Umbilical cord (tissue), 2 donors: ENCODE measurements around the gene SELENOO. TPM values are rescaled to one million over a fixed set of nuclear protein-coding genes. Genes with fewer than 3 reads are reported as not detected.
A peak's percentile ranks its signal among the peaks of the same experiment; 100 is the strongest.

Source experiments
- DNase-seq: peaks from one replicate; pipeline ENCODE4 v3.0.0-alpha.2; 2015; ENCODE audit warnings: low spot score
- total RNA-seq: library from RNA; depleted of rRNA; stranded (reverse); fragments of >200 nt; gene quantifications from one replicate; pipeline ENCODE4 v1.2.3, GENCODE V29; 2014; ENCODE audit warnings: low replicate concordance; ENCODE audit not compliant: insufficient read depth

The SELENOO gene
- total RNA-seq, 1 donor from 2014 or later, result 6.3 TPM

- DNase-seq, result no peak
Observed at GRCh38 chr22:50171965-50172421, 28.8 kb upstream of the SELENOO start.

DNA sequence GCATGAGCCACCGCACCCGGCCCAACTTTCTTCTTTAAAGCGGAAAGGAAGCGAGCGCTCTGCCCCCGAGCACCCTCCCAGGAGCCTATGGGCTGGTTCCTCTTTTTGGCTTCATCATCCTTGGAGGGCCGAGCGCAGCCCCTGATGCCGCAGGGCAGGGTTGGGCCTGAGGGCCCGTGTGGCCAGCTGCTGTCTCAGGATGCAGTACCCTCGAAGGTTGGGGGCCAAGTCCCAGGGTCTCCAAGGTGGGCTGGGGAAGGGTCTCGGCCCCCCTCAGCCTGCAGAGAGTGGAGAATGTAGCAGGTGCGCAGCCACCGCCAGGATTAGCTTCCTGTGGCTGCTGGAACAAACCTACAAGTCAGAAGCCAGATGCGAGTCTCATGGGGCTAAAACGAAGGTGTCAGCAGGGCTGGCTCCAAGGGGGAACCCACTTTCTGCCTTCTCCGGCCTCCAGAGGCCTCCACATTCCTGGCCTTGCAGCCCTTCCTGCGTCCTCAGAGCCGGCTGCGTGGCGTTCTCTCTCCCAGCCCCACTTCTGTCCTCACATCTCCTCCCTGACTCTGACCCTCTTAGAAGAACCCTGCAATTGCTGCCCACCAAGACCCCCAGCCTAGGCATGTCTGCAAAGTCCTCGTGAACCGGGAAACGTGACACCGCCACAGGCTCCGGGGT is 27.4 kb upstream of the SELENOO start:
- DNase-seq, result no peak

DNA sequence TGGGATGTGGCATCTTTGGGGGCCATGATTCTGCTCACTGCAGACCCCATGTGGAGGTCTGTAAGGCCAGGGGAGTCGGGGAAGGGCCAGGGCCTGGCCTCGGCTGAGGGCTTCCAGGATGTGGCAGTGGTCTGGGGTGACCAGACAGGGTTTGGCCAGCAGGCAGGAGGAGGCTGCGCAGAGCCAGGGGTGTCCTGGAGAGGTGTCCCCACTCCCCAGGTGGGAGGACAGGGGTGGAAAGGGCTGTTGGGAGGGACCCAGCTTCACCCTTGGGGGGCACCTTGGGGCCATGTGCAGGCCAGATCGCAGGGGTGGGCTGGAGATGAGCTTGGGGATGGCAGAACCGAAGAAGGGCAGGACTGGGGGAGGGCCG is 26.8 kb upstream of the SELENOO start:
- no peak for DNase-seq

DNA sequence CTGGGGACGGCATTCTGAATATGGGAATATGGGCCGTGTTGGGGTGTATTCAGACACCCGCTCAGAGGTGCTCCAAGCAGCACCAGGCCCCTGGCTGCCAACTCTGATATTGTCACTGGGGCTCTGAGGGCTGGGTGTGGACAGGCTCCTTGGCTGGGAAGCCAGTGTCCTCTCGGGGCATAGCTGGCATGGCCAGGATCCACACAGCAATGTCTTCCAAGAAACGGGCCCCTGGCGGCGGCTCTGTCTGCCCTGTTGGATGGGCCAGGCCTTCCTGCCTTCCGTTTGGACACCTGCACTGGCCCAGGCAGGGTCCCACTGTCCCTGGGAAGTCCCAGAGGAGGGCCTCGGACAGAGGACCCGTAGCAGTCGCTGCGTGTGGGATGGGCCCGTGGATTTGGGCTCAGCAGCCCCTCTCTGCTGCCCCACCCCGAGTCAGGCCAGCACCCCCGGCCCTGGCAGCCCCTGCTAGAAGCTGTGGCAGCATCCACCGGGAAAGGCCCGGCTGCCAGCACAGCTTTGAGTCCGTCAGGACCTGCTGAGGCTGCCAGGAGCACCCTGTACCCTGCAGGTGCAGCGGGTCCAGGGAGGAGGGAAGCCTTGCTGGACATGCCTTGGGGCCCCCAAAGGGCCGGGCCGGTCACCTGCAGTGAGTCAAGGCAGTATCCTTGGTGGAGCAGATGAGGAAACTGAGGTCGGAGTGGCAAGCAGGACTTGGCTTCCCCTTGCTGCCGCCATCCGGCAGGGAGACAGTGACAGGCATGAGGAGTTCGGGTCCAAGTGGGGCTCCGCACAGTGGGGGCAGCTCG is 26.2 kb upstream of the SELENOO start:
- DNase-seq, result no peak

GRCh38 chr22:50175191-50175461 is 25.7 kb upstream of the SELENOO start:
- DNase-seq, result no peak

- peak; percentile 31 for DNase-seq
Observed at GRCh38 chr22:50175921-50176849, 24.6 kb upstream of the SELENOO start.

- no peak for DNase-seq
Observed at GRCh38 chr22:50176850-50177536, 23.8 kb upstream of the SELENOO start.

DNA sequence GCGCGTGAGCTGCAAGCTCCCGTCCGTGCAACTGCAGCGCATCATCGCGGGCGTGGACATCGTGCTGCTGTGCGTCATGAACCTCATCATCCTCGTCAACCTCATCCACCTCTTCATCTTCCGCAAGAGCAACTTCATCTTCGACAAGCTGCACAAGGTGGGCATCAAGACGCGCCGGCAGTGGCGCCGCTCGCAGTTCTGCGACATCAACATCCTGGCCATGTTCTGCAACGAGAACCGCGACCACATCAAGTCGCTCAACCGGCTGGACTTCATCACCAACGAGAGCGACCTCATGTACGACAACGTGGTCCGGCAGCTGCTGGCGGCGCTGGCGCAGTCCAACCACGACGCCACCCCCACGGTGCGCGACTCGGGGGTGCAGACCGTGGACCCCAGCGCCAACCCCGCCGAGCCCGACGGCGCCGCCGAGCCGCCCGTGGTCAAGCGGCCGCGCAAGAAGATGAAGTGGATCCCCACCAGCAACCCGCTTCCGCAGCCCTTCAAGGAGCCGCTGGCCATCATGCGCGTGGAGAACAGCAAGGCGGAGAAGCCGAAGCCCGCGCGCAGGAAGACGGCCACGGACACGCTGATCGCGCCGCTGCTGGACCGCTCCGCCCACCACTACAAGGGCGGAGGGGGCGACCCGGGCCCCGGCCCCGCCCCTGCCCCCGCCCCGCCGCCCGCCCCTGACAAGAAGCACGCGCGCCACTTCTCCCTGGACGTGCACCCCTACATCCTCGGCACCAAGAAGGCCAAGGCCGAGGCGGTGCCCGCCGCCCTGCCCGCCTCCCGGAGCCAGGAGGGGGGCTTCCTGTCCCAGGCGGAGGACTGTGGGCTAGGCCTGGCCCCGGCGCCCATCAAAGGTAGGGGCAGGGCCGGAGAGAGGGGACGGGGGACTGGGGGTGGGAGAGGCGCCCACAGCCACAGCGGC is 23.0 kb upstream of the SELENOO start:
- no peak for DNase-seq

- DNase-seq, result no peak
Observed at GRCh38 chr22:50178471-50178864, 22.3 kb upstream of the SELENOO start.

- no peak for DNase-seq
Observed at GRCh38 chr22:50178871-50179869, 21.6 kb upstream of the SELENOO start.

DNA sequence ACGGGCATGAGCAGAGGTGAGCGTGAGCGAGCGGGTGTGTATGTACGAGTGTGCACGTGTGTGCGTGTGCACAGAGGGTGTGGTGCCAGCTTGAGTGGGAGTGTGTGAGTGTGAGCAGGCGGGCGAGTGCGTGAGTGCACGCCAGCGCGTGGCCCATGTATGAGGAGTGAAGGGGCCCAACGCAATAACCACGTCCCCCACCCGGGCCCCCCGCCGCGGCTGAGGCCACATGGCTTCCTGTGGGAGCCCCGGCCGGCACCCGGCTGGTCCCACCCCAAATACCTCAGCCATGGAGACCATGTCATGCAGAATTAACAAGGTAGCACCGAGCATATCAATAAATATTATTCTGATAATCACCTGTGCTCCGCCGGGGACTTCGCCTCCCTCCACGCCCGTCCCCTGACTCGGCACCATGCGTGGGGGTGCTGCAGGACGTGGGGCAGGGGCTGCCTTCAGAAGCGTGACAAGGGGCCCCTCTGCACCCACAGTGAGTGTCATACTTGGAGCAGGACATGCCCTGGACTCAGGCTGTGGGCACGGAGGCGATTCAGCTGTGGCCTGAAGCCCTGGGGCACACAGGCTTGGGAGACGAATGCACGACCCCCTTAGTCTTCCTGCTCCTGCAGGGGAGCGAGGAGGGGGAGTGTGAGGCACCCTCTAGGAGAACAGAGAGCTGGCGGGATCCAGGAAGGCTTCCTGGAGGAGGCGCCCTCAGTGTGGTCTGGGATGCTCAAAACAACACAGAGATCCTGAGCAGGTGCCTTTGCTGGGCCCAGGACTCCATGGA is 20.7 kb upstream of the SELENOO start:
- DNase-seq, result no peak

DNA sequence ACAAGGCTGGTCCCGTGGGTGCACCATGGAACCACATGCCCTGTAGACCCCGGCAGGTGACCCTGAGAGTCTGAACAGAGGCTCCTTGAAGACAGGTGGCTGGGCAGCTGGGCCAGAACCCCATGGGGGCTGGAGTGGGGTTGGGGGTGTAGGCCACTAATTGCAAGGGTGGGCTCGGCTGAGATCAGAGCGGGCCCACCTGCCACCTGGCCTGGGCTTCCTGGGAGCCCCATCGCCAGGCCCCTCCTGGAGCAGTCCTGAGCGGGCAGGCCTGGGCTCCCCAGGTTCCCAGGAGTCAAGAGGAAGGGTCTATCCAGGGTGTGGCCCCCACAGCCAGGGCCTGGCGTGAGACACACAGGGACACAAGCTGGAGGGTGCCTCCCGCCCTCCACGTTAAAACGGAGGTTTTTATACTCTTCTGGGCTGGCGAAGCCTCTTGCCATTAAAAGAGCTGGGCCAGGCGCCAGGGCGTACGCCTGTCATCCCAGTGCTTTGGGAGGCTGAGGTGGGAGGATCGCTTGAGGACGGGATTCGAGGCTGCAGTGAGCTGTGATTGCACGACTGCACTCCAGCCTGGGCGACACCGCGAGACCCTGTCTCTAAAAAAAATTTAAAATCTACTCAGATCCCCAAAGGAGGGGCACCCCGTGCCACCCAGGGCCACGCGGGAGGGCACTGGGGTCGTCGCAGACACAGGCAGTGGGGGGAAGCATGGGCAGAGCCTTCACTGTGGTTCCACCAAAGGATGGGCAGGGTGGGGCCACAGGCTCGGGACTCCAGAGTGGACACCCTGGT is 19.9 kb upstream of the SELENOO start:
- no peak for DNase-seq

DNA sequence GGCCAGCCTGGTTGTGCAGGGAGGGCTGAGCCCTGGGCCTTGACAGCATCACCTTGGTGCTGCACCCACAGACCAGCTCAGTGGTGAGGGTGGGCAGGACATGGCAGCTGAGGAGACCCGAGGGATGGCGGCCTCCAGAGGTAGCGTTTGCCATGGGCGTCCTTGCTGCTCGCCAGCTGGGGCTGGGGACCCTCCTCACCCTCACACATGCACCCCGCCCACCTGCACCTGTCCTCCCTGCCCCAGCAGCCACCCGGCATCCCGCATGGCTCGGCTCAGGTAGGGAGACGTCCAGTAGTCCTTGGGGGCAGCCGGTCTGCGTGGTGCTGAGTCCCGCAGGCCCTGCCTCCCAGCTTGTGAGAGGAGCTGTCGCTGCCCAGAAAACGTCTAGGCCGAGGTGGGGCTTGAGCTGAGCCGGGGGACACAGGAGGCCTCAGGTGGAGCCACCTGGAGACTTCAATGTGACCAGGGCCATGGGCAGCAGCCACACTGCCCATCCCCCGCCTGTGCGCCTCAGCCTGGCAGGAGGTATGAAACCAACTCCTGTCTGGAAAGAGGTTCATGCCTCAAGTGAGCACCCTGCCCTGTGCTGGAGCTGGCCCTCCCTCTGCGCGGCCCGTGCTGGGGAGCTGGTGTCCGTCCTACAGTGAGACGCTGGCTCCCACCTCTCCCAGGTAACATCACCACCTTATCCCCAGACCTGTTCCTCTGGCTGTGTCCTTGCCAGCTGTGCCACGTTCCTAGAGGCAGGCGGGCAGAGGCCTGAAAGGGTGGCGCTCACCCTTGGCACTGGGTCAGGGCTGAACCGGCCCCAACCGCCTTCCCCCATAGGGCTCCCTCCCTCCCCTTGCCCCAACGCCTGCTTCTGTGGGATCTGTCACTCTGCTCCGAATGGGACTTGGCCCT is 18.4 kb upstream of the SELENOO start:
- DNase-seq, result no peak

DNA sequence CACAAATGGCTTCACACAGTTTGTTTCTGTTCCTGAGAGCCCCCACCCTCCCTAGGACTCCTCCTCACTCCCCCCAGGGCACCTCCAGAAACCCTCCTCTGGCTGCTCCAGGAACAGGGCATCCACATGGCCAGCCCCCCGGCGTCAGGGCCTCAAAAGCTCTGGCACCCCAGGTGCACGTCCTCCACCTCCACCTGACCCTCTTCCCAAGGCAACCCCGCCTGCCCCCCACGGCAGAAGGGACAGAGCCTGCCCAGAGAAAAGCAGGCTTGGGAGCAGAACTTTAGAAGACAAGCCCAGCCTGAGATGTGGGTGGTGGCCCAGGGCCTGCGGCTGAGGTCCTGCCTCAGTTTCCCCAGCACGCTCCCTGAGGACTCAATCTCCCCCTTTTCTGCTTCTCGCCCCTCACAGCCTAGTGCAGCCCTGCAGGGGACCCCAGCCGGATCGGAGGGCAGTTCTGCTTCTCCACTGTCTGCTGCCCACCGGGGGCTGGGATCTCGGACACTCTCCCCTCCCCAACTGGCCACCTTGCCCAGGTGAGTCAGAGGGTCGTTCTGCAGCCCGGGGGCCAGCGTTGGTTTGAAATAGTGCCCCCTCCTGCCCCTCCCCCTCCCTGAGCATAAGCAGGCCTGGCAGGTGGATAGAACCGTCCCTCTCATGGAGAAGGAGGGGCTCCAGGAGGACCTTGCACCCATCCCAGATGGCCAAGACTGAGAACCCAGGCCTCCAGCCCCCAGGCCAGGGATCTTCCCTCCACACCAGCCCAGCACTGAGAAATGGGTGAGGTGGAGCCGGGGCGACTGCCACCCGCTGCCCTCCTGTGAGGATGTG is 17.5 kb upstream of the SELENOO start:
- no peak for DNase-seq

DNA sequence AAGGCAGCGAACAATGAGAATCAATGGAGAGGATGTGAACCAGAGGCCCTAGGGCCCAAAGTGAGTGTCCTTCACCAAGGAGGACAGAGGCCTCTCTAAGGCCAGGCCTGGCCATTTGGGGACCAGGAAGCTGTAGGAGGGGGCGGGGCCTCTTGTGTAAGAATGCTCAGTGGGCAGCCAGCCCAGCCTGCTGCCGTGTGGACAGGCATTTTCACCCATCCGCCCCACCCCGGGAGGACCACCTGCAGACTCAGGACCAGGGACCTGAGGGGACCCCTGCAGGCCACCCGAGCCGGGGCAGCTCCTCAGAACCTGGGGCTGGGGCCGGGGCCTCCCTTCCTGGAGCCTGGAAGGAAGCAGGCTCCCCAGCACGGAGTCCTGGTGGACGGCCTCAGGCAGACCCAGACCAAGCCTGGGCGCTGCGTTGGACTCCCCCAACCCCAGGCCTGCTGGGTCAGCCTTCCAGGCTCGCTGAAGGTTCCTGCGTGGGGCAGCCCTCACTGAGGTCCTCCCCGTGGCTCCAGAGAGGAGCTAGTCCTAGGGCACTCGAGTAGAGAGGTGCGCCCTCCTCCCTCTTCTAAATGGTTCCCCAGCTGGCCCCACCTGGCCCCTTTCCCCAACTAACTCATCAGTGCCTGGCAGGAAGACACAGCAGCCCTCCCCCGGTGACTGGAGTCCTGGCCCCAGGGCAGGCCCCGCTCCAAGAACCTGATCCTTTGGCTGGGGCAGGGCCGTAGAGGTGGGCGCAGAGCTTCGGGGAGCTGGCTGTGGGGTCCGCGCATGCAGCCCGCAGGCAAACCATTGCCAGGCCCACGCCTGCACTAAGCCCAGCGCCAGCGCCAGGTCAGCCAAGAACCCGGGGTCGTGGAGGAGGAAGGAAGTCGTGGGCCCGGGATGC is 16.6 kb upstream of the SELENOO start:
- peak; percentile 70 for DNase-seq
